IMR-90 (cell line): ENCODE data around the gene OR2F2. TPM values are rescaled to one million over a fixed set of nuclear protein-coding genes. Genes with fewer than 3 reads are reported as not detected.

Experiments used
- ATAC-seq: fragments of 200-7000 bp; cut with Tn5 transposase; 2 replicates; pipeline ENCODE4 v1.9.1; 2020; ENCODE audit warnings: low read depth, mild to moderate bottlenecking, moderate library complexity
- BruUV-seq: library from RNA; stranded (reverse); fragments of 400-500 nt; replicated peaks from 2 replicates; lab custom pipeline; 2021; lab: Mats Ljungman, UMichigan
- CTCF ChIA-PET: fragments of 300-600 bp; formaldehyde crosslinking; extraction: SDS; loops from one replicate; lab custom pipeline; 2021; ENCODE audit warnings: antibody characterized with exemption; lab: Yijun Ruan, JAX
- POLR2A ChIA-PET: fragments of 300-600 bp; sonication (Branson Sonifier 250); formaldehyde crosslinking; loops from one replicate; lab custom pipeline; 2022; ENCODE audit warnings: antibody characterized with exemption; ENCODE audit not compliant: unreplicated experiment; lab: Charles Lee
- DNase-seq: peaks from one replicate; pipeline ENCODE4 v3.0.0; 2013
- H2AFZ ChIP-seq: replicated peaks from 2 replicates; pipeline ENCODE3; 2013; ENCODE audit warnings: low read length, mild to moderate bottlenecking; ENCODE audit not compliant: poor library complexity
- H2AK5ac ChIP-seq: 2 replicates; pipeline ENCODE4 v1.6.1; 2013; ENCODE audit warnings: low read depth, low read length, inconsistent platforms
- H2AK9ac ChIP-seq: replicated peaks from 2 replicates; pipeline ENCODE3; 2013; ENCODE audit warnings: mild to moderate bottlenecking, low read depth, low read length, moderate library complexity; ENCODE audit not compliant: poor library complexity
- H2BK120ac ChIP-seq: 2 replicates; pipeline ENCODE4 v1.6.1; 2013; ENCODE audit warnings: low read depth, low read length, inconsistent platforms
- H2BK15ac ChIP-seq: 3 replicates; pipeline ENCODE4 v1.6.1; 2013; ENCODE audit warnings: low read depth, low read length, inconsistent platforms
- H2BK20ac ChIP-seq: 2 replicates; pipeline ENCODE4 v1.6.1; 2013; ENCODE audit warnings: low read depth, mild to moderate bottlenecking, inconsistent platforms, low read length, moderate library complexity
- H2BK5ac ChIP-seq: 2 replicates; pipeline ENCODE4 v1.6.1; 2013; ENCODE audit warnings: mild to moderate bottlenecking, low read depth, low read length, inconsistent platforms; ENCODE audit not compliant: poor library complexity, severe bottlenecking
- H3K14ac ChIP-seq: replicated peaks from 2 replicates; pipeline ENCODE4 v1.6.1; 2013; ENCODE audit warnings: low read depth, low read length, inconsistent platforms
- H3K18ac ChIP-seq: 2 replicates; pipeline ENCODE4 v1.6.1; 2013; ENCODE audit warnings: low read depth, low read length, control low read depth
- H3K23ac ChIP-seq: 2 replicates; pipeline ENCODE4 v1.6.1; 2013; ENCODE audit warnings: low read depth, low read length, inconsistent platforms
- H3K27ac ChIP-seq: 2 replicates; pipeline ENCODE4 v1.5.1; 2013; ENCODE audit warnings: mild to moderate bottlenecking, control low read depth, low read length; ENCODE audit not compliant: insufficient read depth
- H3K27me3 ChIP-seq: 2 replicates; pipeline ENCODE4 v1.6.1; 2013; ENCODE audit warnings: low read length; ENCODE audit not compliant: control insufficient read depth, insufficient read depth
- H3K36me3 ChIP-seq: 2 replicates; pipeline ENCODE4 v1.6.1; 2013; ENCODE audit warnings: low read length, mixed read lengths; ENCODE audit not compliant: control insufficient read depth, insufficient read depth
- H3K4ac ChIP-seq: 2 replicates; pipeline ENCODE4 v1.6.1; 2013; ENCODE audit warnings: low read depth, low read length, inconsistent platforms
- H3K4me1 ChIP-seq: 2 replicates; pipeline ENCODE4 v1.6.1; 2013; ENCODE audit warnings: low read length, mixed read lengths; ENCODE audit not compliant: control insufficient read depth, insufficient read depth
- H3K4me2 ChIP-seq: 2 replicates; pipeline ENCODE4 v1.6.1; 2013; ENCODE audit warnings: low read depth, mild to moderate bottlenecking, control low read depth, low read length, moderate library complexity
- H3K4me3 ChIP-seq: 2 replicates; pipeline ENCODE4 v1.5.1; 2013; ENCODE audit warnings: low read depth, mild to moderate bottlenecking, control low read depth, low read length, moderate library complexity; ENCODE audit not compliant: insufficient read depth
- H3K56ac ChIP-seq: 2 replicates; pipeline ENCODE4 v1.6.1; 2013; ENCODE audit warnings: low read length, inconsistent platforms; ENCODE audit not compliant: insufficient read depth; ENCODE audit errors: extremely low read depth
- H3K79me1 ChIP-seq, 2 experiments: 2 replicates each; pipeline ENCODE4 v1.6.1; 2013; ENCODE audit warnings: low read length in 2 of 2, inconsistent platforms in 1 of 2, low read depth in 1 of 2
- H3K9ac ChIP-seq: 2 replicates; pipeline ENCODE4 v1.6.1; 2013; ENCODE audit warnings: low read depth, low read length, control low read depth
- H3K9me1 ChIP-seq: 2 replicates; pipeline ENCODE4 v1.6.1; 2013; ENCODE audit warnings: low read length, inconsistent platforms; ENCODE audit not compliant: insufficient read depth
- H3K9me3 ChIP-seq: 2 replicates; pipeline ENCODE4 v1.6.1; 2013; ENCODE audit warnings: low read length; ENCODE audit not compliant: control insufficient read depth, insufficient read depth
- H4K20me1 ChIP-seq: 2 replicates; pipeline ENCODE4 v1.6.1; 2013; ENCODE audit warnings: low read length, inconsistent platforms; ENCODE audit not compliant: insufficient read depth
- H4K5ac ChIP-seq: 2 replicates; pipeline ENCODE4 v1.6.1; 2013; ENCODE audit warnings: mild to moderate bottlenecking, low read depth, low read length, control low read depth
- H4K8ac ChIP-seq, 2 experiments: 2 replicates each; pipeline ENCODE4 v1.6.1; 2013; ENCODE audit warnings: low read depth in 2 of 2, low read length in 2 of 2, control low read depth in 1 of 2, inconsistent platforms in 1 of 2
- H4K91ac ChIP-seq: 2 replicates; pipeline ENCODE4 v1.6.1; 2013; ENCODE audit warnings: low read depth, low read length, inconsistent platforms; ENCODE audit not compliant: insufficient read depth
- BHLHE40 ChIP-seq: fragments of 150-350 bp; IDR thresholded peaks from 2 replicates; pipeline ENCODE4 v1.6.1; 2016; ENCODE audit warnings: mild to moderate bottlenecking, low read depth, low read length
- CEBPB ChIP-seq: IDR thresholded peaks from 2 replicates; pipeline ENCODE4 v1.6.1; 2012; ENCODE audit warnings: low read depth, low read length, improper control_type of control experiment
- MAFK ChIP-seq: IDR thresholded peaks from 2 replicates; pipeline ENCODE4 v1.6.1; 2012; ENCODE audit warnings: low read depth, low read length, improper control_type of control experiment
- POLR2A ChIP-seq: IDR thresholded peaks from 2 replicates; pipeline ENCODE4 v1.6.1; 2012; ENCODE audit warnings: mild to moderate bottlenecking, low read depth, low read length
- RCOR1 ChIP-seq: IDR thresholded peaks from 2 replicates; pipeline ENCODE4 v1.6.1; 2012; ENCODE audit warnings: mild to moderate bottlenecking, low read length, improper control_type of control experiment; ENCODE audit not compliant: insufficient replicate concordance
- WGBS, 2 experiments: methylation state at CpG; one replicate each; pipeline versions ENCODE4 v1.1.5 to v1.1.7; 2013; ENCODE audit warnings: missing lambda C conversion rate in 2 of 2; ENCODE audit not compliant: insufficient read length in 1 of 2; ENCODE audit errors: extremely low coverage in 2 of 2; 5-methylcytosine and 5-hydroxymethylcytosine counted together
- dilution Hi-C: fragments of 300-500 bp; cut with HindIII; formaldehyde crosslinking; loops from one replicate; pipeline ENCODE4 v1.14.3; 2018; ENCODE audit warnings: low sequenced_read_pairs; ENCODE audit not compliant: unreplicated experiment
- in situ Hi-C: fragments of 300-500 bp; cut with MboI; formaldehyde crosslinking; loops from 3 replicates; pipeline ENCODE4 v1.14.3; 2019; ENCODE audit warnings: low sequenced_read_pairs, inconsistent platforms, mixed read lengths
- intact Hi-C: fragments of 100-400 bp; cut with micrococcal nuclease; formaldehyde crosslinking; loops from 2 replicates; pipeline ENCODE4 v1.10.0; 2022
- polyA plus RNA-seq, 3 experiments: library from polyadenylated mRNA; depleted of rRNA; stranded (reverse); fragments of >200 nt; gene quantifications; 2 replicates each; pipeline ENCODE4 v1.2.3, GENCODE V29; 2012; ENCODE audit warnings: low replicate concordance in 1 of 3
- total RNA-seq: library from RNA; depleted of rRNA; stranded (reverse); fragments of >200 nt; gene quantifications from 2 replicates; pipeline ENCODE4 v1.2.3, GENCODE V29; 2012
- TF ChIP-seq, protein P1 (sequence below): fragments of 150-350 bp; IDR thresholded peaks from 2 replicates; pipeline ENCODE4 v1.6.1; 2016; ENCODE audit warnings: low read depth, mild to moderate bottlenecking, low read length, moderate library complexity, borderline replicate concordance

Gene OR2F2
- total and polyA plus RNA-seq, 2 of the 4 experiments (the other 2 are of a cell fraction): not detected

DNA sequence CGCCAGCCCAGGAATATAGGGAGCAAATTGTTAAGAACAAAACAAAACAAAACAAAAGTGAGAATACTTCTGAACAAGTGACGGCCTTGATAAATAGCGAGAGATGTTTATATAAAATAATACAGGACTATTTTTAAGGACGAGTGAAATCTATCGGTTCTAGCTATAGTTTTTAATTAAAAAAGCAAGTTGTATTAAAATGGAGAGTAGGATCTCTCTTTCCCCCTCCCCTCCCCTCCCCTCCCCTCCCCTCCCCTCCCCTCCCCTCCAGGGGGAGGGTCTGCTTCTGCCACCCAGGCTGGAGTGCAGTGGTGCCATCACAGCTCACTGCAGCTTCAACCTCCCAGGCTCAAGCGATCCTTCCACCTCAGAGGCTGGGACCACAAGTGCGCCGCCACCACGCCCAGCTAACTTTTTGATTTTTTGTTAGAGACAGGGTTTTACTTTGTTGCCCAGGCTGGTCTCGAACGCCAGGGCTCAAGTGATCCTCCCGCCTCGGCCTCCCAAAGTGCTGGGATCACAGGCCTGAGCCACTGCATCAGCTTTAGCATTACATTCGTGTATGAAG lies 32.6 kb upstream of the OR2F2 start (continued):
- no peak for TF ChIP-seq RCOR1

DNA sequence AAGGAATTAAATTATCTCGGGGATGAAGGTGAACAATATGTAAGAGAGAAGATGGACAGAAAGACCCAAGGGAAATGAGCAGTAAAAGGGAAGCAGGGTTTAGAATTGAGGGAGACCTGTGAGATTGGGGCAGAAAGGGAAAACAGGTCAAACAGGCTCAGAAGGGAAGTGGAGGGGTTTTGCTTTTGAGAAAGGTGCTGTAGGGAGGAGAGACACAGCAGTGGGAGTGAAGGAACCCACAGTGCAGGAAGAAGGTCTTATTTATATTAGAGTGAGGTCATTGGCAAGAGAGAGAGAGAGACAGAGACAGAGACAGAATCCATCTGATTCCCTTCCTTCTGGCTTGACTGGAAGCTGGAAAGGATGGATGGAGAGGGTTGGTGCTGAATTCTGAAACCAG lies 29.5 kb upstream of the OR2F2 start:
- Histone ChIP-seq H3K27me3 (no peaks in the 10 kb centered on the region), H3K4ac (no peak overlapping the region; the same call in 1 of the 2 replicates), H2AK5ac (no peak overlapping the region), H3K27ac (no peak overlapping the region), H3K4me1 (peaks cover 13% of the 10 kb centered on the region), H2AFZ (peak overlapping the region; percentile 2), H2AK9ac (no peak overlapping the region), H2BK5ac (no peak overlapping the region), H4K8ac (peak overlapping the region in 1 of 2 experiments; percentile 31; a peak in 1 of 4 replicates), H3K79me1 (peaks cover 0 to 5% of the 10 kb centered on the region in 2 experiments; a peak in 2 of 4 replicates), H3K56ac (no peak overlapping the region), H3K4me3 (no peak overlapping the region), H3K9me3 (no peaks in the 10 kb centered on the region), H2BK120ac (no peak overlapping the region), H3K4me2 (no peak overlapping the region), H2BK20ac (no peak overlapping the region), H2BK15ac (no peak overlapping the region; the same call in 2 of the 3 replicates), H3K9me1 (peaks cover 3% of the 10 kb centered on the region; the same call in 1 of the 2 replicates), H3K18ac (no peak overlapping the region), H3K23ac (no peak overlapping the region), H4K5ac (no peak overlapping the region), H3K9ac (no peak overlapping the region), H4K20me1 (0 out of 2 replicates have a peak, but pooled peaks cover 5% of the 10 kb centered on the region), H3K36me3 (no peaks in the 10 kb centered on the region), H3K14ac (no peak overlapping the region), H4K91ac (no peak overlapping the region)
- no peak for DNase-seq
- TF ChIP-seq, protein P1, sequence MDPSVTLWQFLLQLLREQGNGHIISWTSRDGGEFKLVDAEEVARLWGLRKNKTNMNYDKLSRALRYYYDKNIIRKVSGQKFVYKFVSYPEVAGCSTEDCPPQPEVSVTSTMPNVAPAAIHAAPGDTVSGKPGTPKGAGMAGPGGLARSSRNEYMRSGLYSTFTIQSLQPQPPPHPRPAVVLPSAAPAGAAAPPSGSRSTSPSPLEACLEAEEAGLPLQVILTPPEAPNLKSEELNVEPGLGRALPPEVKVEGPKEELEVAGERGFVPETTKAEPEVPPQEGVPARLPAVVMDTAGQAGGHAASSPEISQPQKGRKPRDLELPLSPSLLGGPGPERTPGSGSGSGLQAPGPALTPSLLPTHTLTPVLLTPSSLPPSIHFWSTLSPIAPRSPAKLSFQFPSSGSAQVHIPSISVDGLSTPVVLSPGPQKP: no peak
- TF ChIP-seq CEBPB (no peak), MAFK (no peak), BHLHE40 (no peak), POLR2A (no peak)
- CTCF ChIA-PET: no interaction called here
- intact Hi-C loops (no loop called here), dilution Hi-C loops (no loop called here), in situ Hi-C loops (no loop called here)
- WGBS, 2 experiments: 71% methylated on average over 1 of the region's 1 CpG; no CpG with 5 or more reads in 1 of the 2 experiments
- no peak for ATAC-seq
- POLR2A ChIA-PET: no interaction called here
- BruUV-seq: no TSS peak
